HCT116 (cell line): ENCODE data around the gene ZBTB34.

Experiments used
- ATF3 ChIP-seq: IDR thresholded peaks from 2 replicates; pipeline ENCODE4 v1.6.1; 2012
- CEBPB ChIP-seq: IDR thresholded peaks from 2 replicates; pipeline ENCODE4 v1.6.1; 2012; ENCODE audit warnings: low read depth
- CTCF ChIP-seq, 3 experiments: fragments of 200-600 bp in 1 of 3; sonication (generic) in 1 of 3; IDR thresholded peaks in 2 of 3; conservative IDR thresholded peaks in 1 of 3; 2 replicates each; pipeline ENCODE4 v1.5.1; 2012 to 2017; ENCODE audit warnings: low read depth in 2 of 3, low read length in 2 of 3, antibody characterized with exemption in 1 of 3, borderline replicate concordance in 1 of 3, control low read depth in 1 of 3, mild to moderate bottlenecking in 1 of 3, mixed read lengths in 1 of 3, mixed run types in 1 of 3, moderate library complexity in 1 of 3; ENCODE audit not compliant: insufficient read depth in 1 of 3
- EGR1 ChIP-seq: IDR thresholded peaks from 2 replicates; pipeline ENCODE4 v1.6.1; 2012; ENCODE audit warnings: low read depth
- EZH2phosphoT487 ChIP-seq: fragments of 200-600 bp; IDR thresholded peaks from 2 replicates; pipeline ENCODE4 v1.6.1; 2018; ENCODE audit warnings: antibody characterized with exemption, borderline replicate concordance
- MAX ChIP-seq: IDR thresholded peaks from 2 replicates; pipeline ENCODE4 v1.6.1; 2012
- POLR2A ChIP-seq: IDR thresholded peaks from 2 replicates; pipeline ENCODE4 v1.7.0; 2011; ENCODE audit warnings: borderline replicate concordance; ENCODE audit not compliant: insufficient read depth, insufficient read length; ENCODE audit errors: extremely low read depth
- POLR2AphosphoS5 ChIP-seq: IDR thresholded peaks from 2 replicates; pipeline ENCODE4 v1.6.1; 2011; ENCODE audit warnings: mild to moderate bottlenecking, low read depth, low read length, moderate library complexity
- REST ChIP-seq: IDR thresholded peaks from 2 replicates; pipeline ENCODE4 v1.6.1; 2012; ENCODE audit warnings: low read depth
- SP1 ChIP-seq: IDR thresholded peaks from 2 replicates; pipeline ENCODE4 v1.6.1; 2012; ENCODE audit warnings: low read depth
- TCF7L2 ChIP-seq: IDR thresholded peaks from 2 replicates; pipeline ENCODE4 v1.7.0; 2011; ENCODE audit warnings: borderline replicate concordance, inconsistent platforms; ENCODE audit not compliant: insufficient read depth, insufficient read length; ENCODE audit errors: extremely low read depth
- ZBTB33 ChIP-seq: IDR thresholded peaks from 2 replicates; pipeline ENCODE4 v1.6.1; 2011; ENCODE audit warnings: mild to moderate bottlenecking, low read length, moderate library complexity; ENCODE audit not compliant: insufficient replicate concordance; ENCODE audit errors: extremely low read depth
- ZNF274 ChIP-seq: fragments of 200-500 bp; sonication (Bioruptor generic); IDR thresholded peaks from 2 replicates; pipeline ENCODE4 v1.6.1; 2014; ENCODE audit warnings: mild to moderate bottlenecking, low read depth, low read length, inconsistent platforms

GRCh38 chr9:126879288-126879687 lies 18.8 kb downstream of the ZBTB34 start:
- TF ChIP-seq CTCF (IDR thresholded peaks at IDR 0.05 in 2 of 3, conservative IDR thresholded peaks at IDR 0.05 in 1 of 3; ENCODE audit: borderline replicate concordance in 1 of 3, insufficient read depth in 1 of 3, low read depth in 2 of 3, low read length in 2 of 3) (no peak), POLR2AphosphoS5 (no peak), CEBPB (no peak), REST (no peak), POLR2A (no peak), ZBTB33 (no peak), ZNF274 (no peak), ATF3 (no peak), SP1 (no peak), MAX (no peak), EGR1 (no peak), TCF7L2 (no peak), EZH2phosphoT487 (no peak)
